T-helper 9 cell (primary cell): ENCODE results near the gene TIMM17A.
"Not testable (repeated sequence)": the region's sequence is repeated elsewhere in the genome, so short reads cannot be mapped to it uniquely, and the experiment has no call there.

Source experiments
- DNase-seq: peaks from one replicate; pipeline ENCODE4 v3.0.0-alpha.2; 2020

The TIMM17A gene

GRCh38 chr1:202016811-202017748 is 61.8 kb downstream of the TIMM17A start:
- no peak for DNase-seq

- no peak for DNase-seq
Observed at GRCh38 chr1:202017749-202018467, 62.6 kb downstream of the TIMM17A start.

- DNase-seq: no peak
Observed at GRCh38 chr1:202018468-202019234, 63.3 kb downstream of the TIMM17A start.

GRCh38 chr1:202019235-202019558 is 63.9 kb downstream of the TIMM17A start:
- not testable (repeated sequence) for DNase-seq
